ENCODE results near the gene RCCD1.
A peak's percentile ranks its signal among the peaks of the same experiment; 100 is the strongest.

The RCCD1 gene

GRCh38 chr15:90945091-90945490 lies 9.6 kb upstream of the RCCD1 start:
- no peak for DNase-seq

GRCh38 chr15:90946538-90946937 lies 8.1 kb upstream of the RCCD1 start:
- no peak for DNase-seq

GRCh38 chr15:90946941-90947576 lies 7.6 kb upstream of the RCCD1 start:
- no peak for DNase-seq

- no peak for DNase-seq
These were observed 6.9 kb upstream of the RCCD1 start for GRCh38 chr15:90947577-90948357.

- no peak for DNase-seq
These were observed 6.2 kb upstream of the RCCD1 start for GRCh38 chr15:90948506-90948905.

- no peak for DNase-seq
These were observed 4.6 kb upstream of the RCCD1 start for GRCh38 chr15:90949979-90950675.

- DNase-seq: no peak
These were observed 4.0 kb upstream of the RCCD1 start for GRCh38 chr15:90950676-90951075.

- no peak for DNase-seq
These were observed 1.6 kb upstream of the RCCD1 start for GRCh38 chr15:90952901-90953677.

GRCh38 chr15:90953947-90954711 lies 555 bp upstream of the RCCD1 start:
- no peak for DNase-seq

- no peak for DNase-seq
These were observed 1.1 kb downstream of the RCCD1 start for GRCh38 chr15:90955624-90956273.

GRCh38 chr15:90956274-90957030 lies 1.8 kb downstream of the RCCD1 start:
- DNase-seq: peak; percentile 86

GRCh38 chr15:90957031-90957790 lies 2.5 kb downstream of the RCCD1 start:
- DNase-seq: no peak

- no peak for DNase-seq
These were observed 3.1 kb downstream of the RCCD1 start for GRCh38 chr15:90957791-90958190.

- no peak for DNase-seq
These were observed 4.4 kb downstream of the RCCD1 start for GRCh38 chr15:90959028-90959595.

- DNase-seq: no peak
These were observed 5.2 kb downstream of the RCCD1 start for GRCh38 chr15:90959894-90960293.

- DNase-seq: no peak
These were observed 5.8 kb downstream of the RCCD1 start for GRCh38 chr15:90960298-90961091.

GRCh38 chr15:90962021-90962420 lies 7.3 kb downstream of the RCCD1 start:
- no peak for DNase-seq

- no peak for DNase-seq
These were observed 11.6 kb downstream of the RCCD1 start for GRCh38 chr15:90966262-90966661.

- DNase-seq: no peak
These were observed 12.5 kb downstream of the RCCD1 start for GRCh38 chr15:90967206-90967605.

All from activated CD8-positive, alpha-beta memory T cell treated with anti-CD3 and anti-CD28 coated beads for 24 hours (primary cell).